ENCODE results near the gene MSH5. TPM values are rescaled to one million over a fixed set of nuclear protein-coding genes. Genes with fewer than 3 reads are reported as not detected.

Gene MSH5
- total RNA-seq, 3 donors from 2014 or later = 14.1 to 29.9 (median 29.7) TPM

- peak in 1 of 3 donors; percentile 44 for DNase-seq
- H3K4me3 ChIP-seq = no peak overlapping the region
These were observed 25.7 kb upstream of the MSH5 start for GRCh38 chr6:31713991-31714684.

GRCh38 chr6:31715022-31715958 is 24.5 kb upstream of the MSH5 start, which contains the start of gene LY6G6D:
TSS of gene LY6G6D (plus strand) at chr6:31715348. CDS start at chr6:31715356, 8 bp downstream.
- H3K4me1 ChIP-seq (ENCODE audit: low read depth) = peaks cover 33% of the 10 kb centered on the region
- intact Hi-C loops (cut with DNase I, micrococcal nuclease) = no loop called here
- no peak within 1 kb of the TSS for H3K4me3 ChIP-seq
- H3K9me3 ChIP-seq = no peaks in the 10 kb centered on the region
- ATAC-seq (no peak), DNase-seq (no peak)
- no peak for TF ChIP-seq CTCF (IDR thresholded peaks at IDR 0.05)
- H3K36me3 ChIP-seq (ENCODE audit: low read depth) = no peaks in the 10 kb centered on the region

More at GRCh38 chr6:31713991-31714684, 25.7 kb upstream of the MSH5 start:
- no peak for TF ChIP-seq CTCF (IDR thresholded peaks at IDR 0.05)
- Histone ChIP-seq H3K36me3 (ENCODE audit: low read depth) (no peaks in the 10 kb centered on the region), H3K4me1 (ENCODE audit: low read depth) (peaks cover 32% of the 10 kb centered on the region), H3K9me3 (no peaks in the 10 kb centered on the region)
- peak; percentile 29 for ATAC-seq
- intact Hi-C loops (cut with DNase I, micrococcal nuclease) = no loop called here

GRCh38 chr6:31717499-31718222 is 22.1 kb upstream of the MSH5 start:
- no peak for TF ChIP-seq CTCF (IDR thresholded peaks at IDR 0.05)
- ATAC-seq = no peak
- intact Hi-C loops (cut with DNase I, micrococcal nuclease) = no loop called here

GRCh38 chr6:31718265-31718664 is 21.5 kb upstream of the MSH5 start:
- peak; percentile 87 for ATAC-seq

More at GRCh38 chr6:31717499-31718222, 22.1 kb upstream of the MSH5 start:
- DNase-seq = no peak
- Histone ChIP-seq H3K9me3 (no peaks in the 10 kb centered on the region), H3K4me3 (no peak overlapping the region), H3K36me3 (ENCODE audit: low read depth) (no peaks in the 10 kb centered on the region), H3K4me1 (ENCODE audit: low read depth) (peaks cover 25% of the 10 kb centered on the region)

More at GRCh38 chr6:31718265-31718664, 21.5 kb upstream of the MSH5 start:
- H3K4me3 ChIP-seq = no peak overlapping the region
- H3K4me1 ChIP-seq (ENCODE audit: low read depth) = peaks cover 25% of the 10 kb centered on the region
- intact Hi-C loops (cut with DNase I, micrococcal nuclease) = no loop called here
- DNase-seq = peak in 2 of 3 donors; percentile 52 to 79
- no peaks in the 10 kb centered on the region for H3K9me3 ChIP-seq
- no peaks in the 10 kb centered on the region for H3K36me3 ChIP-seq (ENCODE audit: low read depth)
- TF ChIP-seq CTCF (IDR thresholded peaks at IDR 0.05) = no peak

Data from mucosa of descending colon (tissue), 3 donors.